Dedifferentiated amniotic fluid mesenchymal stem cell (primary cell): ENCODE data around the gene PCDHA8.
"Not testable (repeated sequence)": the region's sequence is repeated elsewhere in the genome, so short reads cannot be mapped to it uniquely, and the experiment has no call there.

Experiments
- DNase-seq: peaks from one replicate; pipeline ENCODE4 v3.0.0-alpha.2; 2016; ENCODE audit errors: extremely low spot score

Gene PCDHA8

GRCh38 chr5:140840978-140841962 lies at the start of gene PCDHA8:
PCDHA8 (plus strand) TSS chr5:140841187; CDS start chr5:140841322, 135 bp downstream.
- no peak for DNase-seq

- DNase-seq = no peak
Observed at GRCh38 chr5:140794595-140795258, 46.3 kb upstream of the PCDHA8 start, which contains the start of gene PCDHA2. PCDHA2 (plus strand) TSS chr5:140794852.

GRCh38 chr5:140795259-140795641 lies 45.7 kb upstream of the PCDHA8 start:
- DNase-seq = no peak

GRCh38 chr5:140796072-140796717 lies 44.8 kb upstream of the PCDHA8 start:
- not testable (repeated sequence) for DNase-seq

GRCh38 chr5:140796718-140797095 lies 44.3 kb upstream of the PCDHA8 start:
- no peak for DNase-seq

- DNase-seq = no peak
Observed at GRCh38 chr5:140800816-140801493, 40.0 kb upstream of the PCDHA8 start, which contains the start of gene PCDHA3. PCDHA3 (plus strand) TSS chr5:140801057.

- DNase-seq = no peak
Observed at GRCh38 chr5:140801494-140801841, 39.5 kb upstream of the PCDHA8 start.

GRCh38 chr5:140802381-140802780 lies 38.6 kb upstream of the PCDHA8 start:
- DNase-seq = not testable (repeated sequence)

GRCh38 chr5:140802781-140803271 lies 38.2 kb upstream of the PCDHA8 start:
- DNase-seq = no peak

- DNase-seq = no peak
Observed at GRCh38 chr5:140806834-140807775, 33.9 kb upstream of the PCDHA8 start, which contains the start of gene PCDHA4. PCDHA4 (plus strand) TSS chr5:140807068.

- DNase-seq = not testable (repeated sequence)
Observed at GRCh38 chr5:140808241-140808888, 32.6 kb upstream of the PCDHA8 start.

- DNase-seq = no peak
Observed at GRCh38 chr5:140808889-140809291, 32.1 kb upstream of the PCDHA8 start.

GRCh38 chr5:140821375-140822280 lies 19.4 kb upstream of the PCDHA8 start, which contains the start of gene PCDHA5:
PCDHA5 (plus strand) TSS chr5:140821613.
- DNase-seq = no peak

GRCh38 chr5:140822281-140822629 lies 18.7 kb upstream of the PCDHA8 start:
- DNase-seq = no peak

- not testable (repeated sequence) for DNase-seq
Observed at GRCh38 chr5:140822969-140823368, 18.0 kb upstream of the PCDHA8 start.

GRCh38 chr5:140823475-140823874 lies 17.5 kb upstream of the PCDHA8 start:
- DNase-seq = no peak

- no peak for DNase-seq
Observed at GRCh38 chr5:140827704-140828361, 13.2 kb upstream of the PCDHA8 start, which contains the start of gene PCDHA6. PCDHA6 (plus strand) TSS chr5:140827960; CDS start chr5:140828092, 132 bp downstream.

GRCh38 chr5:140828362-140828737 lies 12.6 kb upstream of the PCDHA8 start:
- no peak for DNase-seq
